ENCODE data around the gene CFAP20DC.

DNA sequence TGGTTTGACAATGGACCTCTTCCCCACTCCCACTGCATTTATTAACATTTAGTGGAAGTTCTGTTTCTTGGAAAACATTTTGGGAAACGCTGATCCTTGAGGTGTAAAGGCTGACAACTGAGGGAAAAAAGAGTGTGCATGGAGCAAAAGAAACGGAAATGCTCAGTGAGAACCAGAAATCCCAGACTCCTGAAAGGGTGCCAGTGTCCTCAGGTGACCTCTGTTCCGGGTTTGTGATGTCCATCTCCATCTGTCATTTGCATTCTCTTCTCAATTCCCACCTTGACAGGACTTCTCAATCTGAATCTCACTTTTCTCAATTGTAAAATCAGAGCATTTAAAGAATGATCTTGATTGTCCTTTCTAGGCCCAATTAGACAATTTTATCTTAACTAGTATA, 312.2 kb downstream of the CFAP20DC start:
- TF ChIP-seq CTCF (IDR thresholded peaks at IDR 0.05; ENCODE audit: low read depth, low read length) (no peak), POLR2A (IDR thresholded peaks at IDR 0.05; ENCODE audit: extremely low read depth, insufficient read length) (no peak)
- TF ChIP-seq, protein P1, sequence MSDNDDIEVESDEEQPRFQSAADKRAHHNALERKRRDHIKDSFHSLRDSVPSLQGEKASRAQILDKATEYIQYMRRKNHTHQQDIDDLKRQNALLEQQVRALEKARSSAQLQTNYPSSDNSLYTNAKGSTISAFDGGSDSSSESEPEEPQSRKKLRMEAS (IDR thresholded peaks at IDR 0.05; ENCODE audit: low read depth, low read length): no peak
